ENCODE measurements around the gene OR6B1.
"Not testable (repeated sequence)": the region's sequence is repeated elsewhere in the genome, so short reads cannot be mapped to it uniquely, and the experiment has no call there.

OR6B1 gene

GRCh38 chr7:144049491-144049890 is 49.4 kb downstream of the OR6B1 start:
- no peak for DNase-seq

- DNase-seq: no peak
Measured at GRCh38 chr7:144050093-144050492, 50.0 kb downstream of the OR6B1 start.

GRCh38 chr7:144050884-144051283 is 50.8 kb downstream of the OR6B1 start:
- DNase-seq: not testable (repeated sequence)

GRCh38 chr7:144057954-144058353 is 57.8 kb downstream of the OR6B1 start:
- DNase-seq: no peak
